Amniotic epithelial cell (primary cell): ENCODE results near the gene TSSK6.

Experiments
- DNase-seq: peaks from one replicate; pipeline ENCODE4 v3.0.0-alpha.2; 2010; ENCODE audit warnings: low read depth

Gene TSSK6

DNA sequence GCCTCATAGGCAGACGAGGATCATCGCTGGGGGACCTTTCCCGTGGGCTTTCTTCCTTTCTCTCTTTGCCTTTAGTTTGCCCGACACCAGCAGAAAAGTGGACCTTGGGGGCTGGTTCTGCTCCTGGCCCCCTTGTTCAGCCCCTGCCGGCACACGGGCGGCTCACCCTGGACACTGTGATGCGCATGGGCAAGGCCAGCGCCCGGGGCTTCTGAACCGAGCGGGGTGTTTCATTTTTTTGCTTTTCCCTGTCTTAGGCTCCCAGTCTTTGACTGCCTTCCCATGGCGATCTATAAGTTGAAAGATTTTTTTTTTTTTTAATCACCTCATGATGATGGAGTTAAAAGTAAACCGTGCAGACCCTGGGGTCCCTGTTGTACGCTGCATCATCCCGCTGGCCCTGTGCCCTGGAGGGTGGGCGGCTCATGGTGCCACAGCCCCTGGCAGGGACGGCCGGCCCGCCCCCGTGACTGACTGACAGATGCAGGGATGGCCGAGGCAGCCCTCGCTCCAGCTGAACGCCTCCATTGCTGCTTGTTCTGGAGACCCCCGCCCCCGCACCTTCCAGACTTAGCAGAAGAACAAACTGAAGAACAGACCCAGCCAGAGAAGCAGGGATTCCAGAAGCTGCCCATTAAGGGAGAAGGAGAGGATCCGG is 9.6 kb downstream of the TSSK6 start:
- DNase-seq: no peak

DNA sequence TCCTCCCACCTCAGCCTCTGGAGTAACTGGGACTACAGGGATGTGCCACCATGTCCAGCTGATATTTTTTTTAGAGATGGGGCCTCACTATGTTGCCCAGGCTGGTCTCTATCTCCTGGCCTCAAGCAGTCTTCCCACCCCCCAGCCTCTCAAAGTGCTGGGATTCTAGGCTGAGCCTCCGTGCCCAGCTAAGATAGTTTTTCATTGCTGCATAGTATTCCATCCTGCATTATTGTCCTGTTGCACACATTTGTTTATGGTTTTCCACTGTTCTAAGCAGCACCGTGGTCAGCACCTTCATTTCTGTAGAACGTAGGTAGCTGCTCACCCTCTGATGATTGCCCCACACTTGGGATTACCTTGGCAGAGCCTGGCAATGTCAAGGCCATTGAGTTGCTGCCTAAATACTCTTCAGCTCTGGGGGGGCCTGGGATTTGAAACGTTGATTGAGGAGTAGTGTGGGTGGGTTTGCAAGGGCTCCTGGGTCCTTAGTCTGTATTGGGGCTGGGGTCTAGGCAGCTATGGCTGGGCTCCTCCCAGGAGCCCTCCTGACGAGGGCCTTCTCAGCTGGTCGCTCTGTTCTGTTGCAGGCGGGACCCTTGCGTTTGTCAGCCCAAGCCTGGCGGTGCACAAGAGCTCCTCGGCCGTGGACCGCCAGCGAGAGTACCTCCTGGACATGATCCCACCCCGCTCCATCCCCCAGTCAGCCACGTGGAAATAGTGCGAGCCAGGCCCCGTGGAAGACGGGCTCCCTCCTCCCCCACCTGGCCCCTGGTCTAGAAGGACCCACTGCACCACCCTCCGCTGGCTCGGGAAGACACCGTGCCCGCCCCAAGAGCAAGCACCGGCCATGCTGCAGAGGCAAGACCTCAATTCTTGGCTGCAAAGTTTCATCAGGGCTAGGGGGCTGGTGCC is 10.3 kb downstream of the TSSK6 start:
- DNase-seq: no peak

- no peak for DNase-seq
These were observed 12.3 kb downstream of the TSSK6 start for GRCh38 chr19:19502808-19503602.

GRCh38 chr19:19502281-19502680 is 13.1 kb downstream of the TSSK6 start:
- no peak for DNase-seq

DNA sequence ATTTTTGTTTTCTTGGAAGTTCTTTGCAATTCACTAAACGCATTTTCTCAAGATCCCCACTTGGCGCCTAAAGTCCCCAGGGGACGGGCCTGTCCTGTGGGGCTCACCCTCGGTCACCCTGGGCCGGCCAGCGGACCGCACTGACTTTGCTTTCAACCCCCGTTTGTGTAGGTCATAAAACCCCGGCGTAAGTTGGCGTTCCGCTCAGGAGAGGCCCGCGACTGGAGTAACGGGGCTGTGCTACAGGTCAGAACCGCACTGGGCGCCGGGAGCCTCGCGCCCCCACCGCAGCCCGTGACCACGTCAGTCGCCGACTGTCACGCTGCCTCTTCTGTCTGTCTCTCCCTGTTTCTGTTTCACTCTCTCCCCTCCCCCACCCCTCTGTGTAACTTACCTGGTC is 13.6 kb downstream of the TSSK6 start:
- DNase-seq: no peak

- DNase-seq: no peak
These were observed 14.2 kb downstream of the TSSK6 start for GRCh38 chr19:19500975-19501644.

DNA sequence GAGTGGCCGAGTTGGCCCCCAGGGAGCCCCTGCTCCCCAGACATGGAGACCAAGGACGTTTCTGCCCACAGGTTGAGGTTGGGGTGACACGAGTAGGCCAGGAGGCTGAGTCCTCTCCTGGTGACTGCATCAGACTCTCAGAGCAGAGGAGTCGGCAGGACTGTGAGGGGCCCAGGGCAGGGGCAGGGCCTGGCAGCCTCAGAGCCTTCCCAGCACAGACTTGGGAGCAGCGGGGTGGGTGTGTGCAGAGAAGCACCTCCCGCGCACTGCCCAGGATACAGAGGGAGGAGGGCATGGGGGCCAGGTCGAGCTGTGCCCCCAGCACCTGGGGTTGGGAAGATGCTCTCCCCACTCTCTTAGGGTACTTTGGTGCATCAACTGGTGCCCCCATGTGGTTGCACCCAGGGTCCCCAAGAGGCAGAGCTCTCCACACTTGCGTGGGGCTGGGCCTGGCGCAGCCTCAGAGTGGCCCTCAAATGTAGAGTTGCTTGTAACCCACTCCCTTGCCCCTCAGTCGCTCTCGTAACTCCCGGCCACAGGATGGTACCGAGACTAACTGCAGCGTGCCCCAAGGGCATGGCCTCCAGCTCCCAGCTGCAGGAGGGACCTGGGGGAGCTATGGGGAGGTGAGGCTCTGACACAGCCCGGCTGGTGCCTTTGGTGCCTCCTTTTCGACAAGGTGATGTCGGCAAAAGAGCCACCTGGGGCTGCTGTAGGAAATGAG is 15.9 kb downstream of the TSSK6 start:
- DNase-seq: no peak

DNA sequence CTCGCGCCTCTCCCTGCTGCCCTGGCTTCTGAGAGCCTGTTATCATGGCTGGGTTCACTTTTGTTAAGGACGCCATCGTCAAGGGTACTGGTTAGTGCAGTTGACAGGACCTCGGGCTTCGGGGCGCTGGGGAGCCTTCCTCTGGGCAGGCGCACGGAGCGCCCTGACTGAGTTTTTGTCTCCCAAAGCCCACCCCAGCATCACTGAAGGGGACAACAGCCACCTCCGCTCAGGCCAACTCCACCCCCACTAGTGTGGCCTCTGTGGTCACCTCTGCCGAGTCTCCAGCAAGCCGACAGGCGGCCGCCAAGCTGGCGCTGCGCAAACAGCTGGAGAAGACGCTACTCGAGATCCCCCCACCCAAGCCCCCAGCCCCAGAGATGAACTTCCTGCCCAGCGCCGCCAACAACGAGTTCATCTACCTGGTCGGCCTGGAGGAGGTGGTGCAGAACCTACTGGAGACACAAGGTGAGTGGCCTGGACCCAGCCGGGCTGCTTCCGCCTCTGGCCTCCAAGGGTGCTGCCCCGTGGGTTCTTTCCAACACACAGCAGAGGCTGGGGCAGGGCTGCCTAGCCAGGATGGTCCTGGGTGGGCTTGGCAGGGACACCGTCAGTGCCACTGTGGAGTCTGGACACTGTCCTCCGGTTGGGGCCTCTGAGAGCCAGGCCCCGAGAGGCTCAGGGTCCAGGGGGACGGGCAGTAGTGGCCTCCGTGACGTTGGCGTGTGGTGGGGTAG is 16.9 kb downstream of the TSSK6 start:
- DNase-seq: no peak

DNA sequence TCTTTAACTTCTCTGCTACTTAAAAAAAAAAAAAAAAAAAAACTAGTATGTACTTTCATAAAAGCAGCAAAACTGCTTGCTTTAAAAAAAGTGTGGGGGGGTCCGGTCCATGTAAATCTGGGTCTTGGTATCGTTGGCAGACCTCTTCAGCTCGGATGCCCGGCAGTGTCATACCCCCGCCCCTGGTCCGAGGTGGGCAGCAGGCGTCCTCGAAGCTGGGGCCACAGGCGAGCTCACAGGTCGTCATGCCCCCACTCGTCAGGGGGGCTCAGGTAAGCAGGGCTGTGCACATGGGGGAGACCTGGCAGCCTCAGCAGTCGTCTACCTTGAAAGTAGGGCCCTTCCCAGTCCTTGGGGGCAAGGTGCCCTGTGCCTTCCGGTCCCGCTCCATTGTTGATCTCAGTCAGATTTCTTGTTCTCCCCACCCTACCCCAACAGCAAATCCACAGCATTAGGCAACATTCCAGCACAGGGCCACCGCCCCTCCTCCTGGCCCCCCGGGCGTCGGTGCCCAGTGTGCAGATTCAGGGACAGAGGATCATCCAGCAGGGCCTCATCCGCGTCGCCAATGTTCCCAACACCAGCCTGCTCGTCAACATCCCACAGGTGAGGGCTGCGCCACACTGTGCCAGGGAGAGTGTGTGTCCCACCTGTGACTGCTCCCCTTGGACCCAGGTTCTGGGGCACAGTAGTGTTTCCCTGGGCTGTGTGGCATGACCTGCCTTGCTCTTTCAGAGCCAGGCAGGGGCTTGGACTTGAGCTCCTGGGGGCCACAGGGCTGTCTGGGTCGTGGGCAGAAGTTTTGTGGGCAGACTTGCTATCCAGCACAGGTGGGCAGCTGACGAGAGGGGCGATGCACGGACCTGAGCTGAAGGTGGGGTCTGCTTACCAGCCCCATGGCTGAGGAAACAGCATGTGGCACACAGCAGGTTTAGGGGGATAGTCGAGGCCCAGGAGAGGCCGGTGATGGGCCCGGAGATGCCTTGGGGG is 19.4 kb downstream of the TSSK6 start:
- DNase-seq: no peak

DNA sequence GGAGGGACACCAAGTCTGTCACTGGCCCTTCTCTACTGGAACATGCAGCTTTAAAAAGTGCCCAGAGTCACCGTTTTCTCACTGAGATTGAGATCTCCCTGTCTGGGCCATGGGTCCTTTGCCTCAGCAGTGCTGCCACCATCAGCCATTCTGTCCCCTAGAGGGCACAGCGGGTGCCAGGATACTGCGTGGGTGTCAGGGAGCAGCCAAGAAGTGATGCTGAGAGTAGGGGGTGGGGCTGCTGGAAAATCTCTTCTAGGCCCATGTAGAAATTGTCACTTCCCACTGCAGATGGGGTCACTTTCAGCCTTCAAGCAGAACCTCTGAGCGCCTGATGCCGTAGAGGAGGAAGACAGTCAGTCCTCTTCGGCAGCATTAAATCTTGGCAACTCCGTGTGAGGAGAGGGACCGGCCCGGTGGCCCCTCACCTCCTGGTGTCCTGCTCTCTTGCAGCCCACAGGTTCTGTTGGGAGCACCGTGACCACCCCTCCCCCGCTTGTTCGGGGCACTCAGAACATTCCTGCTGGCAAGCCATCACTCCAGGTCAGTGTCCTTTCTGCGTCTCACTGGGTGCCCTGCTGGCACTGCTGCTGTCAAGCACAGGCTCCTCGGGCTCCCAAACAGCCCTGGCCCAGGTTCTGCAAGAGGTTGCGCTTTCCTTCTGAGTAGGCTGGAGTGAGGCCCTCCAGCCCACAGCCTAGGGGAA is 21.4 kb downstream of the TSSK6 start:
- no peak for DNase-seq

- no peak for DNase-seq
These were observed 23.2 kb downstream of the TSSK6 start for GRCh38 chr19:19492026-19492610.

DNA sequence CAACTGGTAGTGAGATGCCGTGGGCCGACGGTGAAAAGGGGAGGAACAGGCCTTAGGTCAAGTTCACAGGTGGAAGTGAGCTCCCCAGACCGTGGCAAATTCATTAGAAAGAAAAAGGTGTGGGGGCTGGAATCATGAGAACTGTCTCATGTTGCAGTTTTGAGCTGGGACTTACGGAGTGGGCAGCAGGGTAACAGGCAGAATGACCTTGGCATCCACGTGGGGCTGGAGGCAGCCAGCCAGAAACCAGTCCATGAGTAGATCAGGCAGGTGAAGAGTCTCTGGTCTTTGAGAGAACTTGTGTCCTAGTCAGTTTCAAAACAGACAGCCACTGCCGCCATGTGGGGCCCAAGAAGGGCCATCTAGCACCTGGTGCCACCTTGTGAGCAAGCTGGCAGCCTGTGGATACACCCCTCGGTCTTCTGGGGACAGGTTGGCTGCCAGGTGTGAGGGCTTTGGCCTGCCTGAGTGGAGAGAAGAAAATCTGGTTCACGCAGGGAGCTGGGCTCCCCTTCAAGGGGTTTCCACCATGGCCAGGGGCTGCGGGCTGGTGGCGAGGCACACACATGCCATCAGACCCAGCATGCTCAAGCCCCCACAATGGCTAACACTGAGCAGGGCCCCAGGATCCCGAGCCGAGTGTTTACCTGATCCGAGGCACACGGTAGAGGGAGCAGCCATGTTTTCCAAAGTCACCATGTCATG is 23.9 kb downstream of the TSSK6 start:
- no peak for DNase-seq

GRCh38 chr19:19490214-19490968 is 25.0 kb downstream of the TSSK6 start:
- DNase-seq: peak; percentile 77

GRCh38 chr19:19489804-19490204 is 25.5 kb downstream of the TSSK6 start:
- DNase-seq: no peak

DNA sequence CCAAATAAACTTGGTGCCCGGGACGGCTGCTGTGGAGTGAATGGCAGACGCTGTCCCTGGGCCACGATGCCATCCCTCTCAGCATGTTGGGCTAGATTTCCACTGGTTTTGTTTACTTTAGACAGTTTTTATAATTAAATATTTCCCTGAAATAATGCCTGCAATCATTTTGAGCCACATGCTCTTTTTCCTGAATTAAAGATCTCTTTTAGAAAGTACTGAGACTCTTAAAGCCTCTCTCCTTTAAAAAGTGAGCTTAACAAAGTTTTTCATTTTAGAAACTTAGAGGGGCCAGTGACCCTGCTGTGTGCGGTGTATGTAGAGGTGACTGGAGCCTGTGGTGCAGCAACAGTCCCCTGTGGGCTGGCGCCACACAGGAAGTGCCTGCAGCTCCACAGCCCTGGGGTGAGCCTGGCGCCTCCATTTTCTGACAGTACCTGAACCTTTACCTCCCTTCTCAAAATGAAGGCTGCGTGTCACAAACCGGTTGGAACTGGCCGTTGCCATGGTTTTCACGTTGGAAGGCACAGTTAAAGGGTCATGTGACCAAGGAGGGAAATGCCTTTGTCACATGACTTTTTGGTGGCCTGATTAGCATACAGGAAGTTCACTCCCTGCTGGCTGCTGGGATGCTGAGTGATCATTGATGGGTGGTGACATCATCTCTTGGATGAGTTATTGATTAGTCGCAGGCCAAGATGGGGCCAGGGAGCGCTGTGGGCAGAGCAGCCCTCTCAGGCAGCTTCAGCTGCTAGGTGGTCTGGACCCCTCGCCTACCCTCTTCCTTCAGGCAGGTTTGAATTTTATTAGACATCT is 26.3 kb downstream of the TSSK6 start:
- peak; percentile 87 for DNase-seq
